D721Med (cell line): ENCODE results near the gene PTGER1.

Source experiments
- DNase-seq: peaks from one replicate; pipeline ENCODE4 v3.0.0; 2011; ENCODE audit warnings: low spot score; ENCODE audit not compliant: insufficient read length
- FAIRE-seq: peaks from 2 replicates; lab custom pipeline; 2011; peaks lifted over from hg19 to GRCh38; lab: Jason Lieb, UNC
- CTCF ChIP-seq: IDR thresholded peaks from 2 replicates; pipeline ENCODE4 v1.5.1; 2012; ENCODE audit warnings: mild to moderate bottlenecking, control low read depth; ENCODE audit not compliant: insufficient read depth; ENCODE audit errors: missing control alignments

The PTGER1 gene

DNA sequence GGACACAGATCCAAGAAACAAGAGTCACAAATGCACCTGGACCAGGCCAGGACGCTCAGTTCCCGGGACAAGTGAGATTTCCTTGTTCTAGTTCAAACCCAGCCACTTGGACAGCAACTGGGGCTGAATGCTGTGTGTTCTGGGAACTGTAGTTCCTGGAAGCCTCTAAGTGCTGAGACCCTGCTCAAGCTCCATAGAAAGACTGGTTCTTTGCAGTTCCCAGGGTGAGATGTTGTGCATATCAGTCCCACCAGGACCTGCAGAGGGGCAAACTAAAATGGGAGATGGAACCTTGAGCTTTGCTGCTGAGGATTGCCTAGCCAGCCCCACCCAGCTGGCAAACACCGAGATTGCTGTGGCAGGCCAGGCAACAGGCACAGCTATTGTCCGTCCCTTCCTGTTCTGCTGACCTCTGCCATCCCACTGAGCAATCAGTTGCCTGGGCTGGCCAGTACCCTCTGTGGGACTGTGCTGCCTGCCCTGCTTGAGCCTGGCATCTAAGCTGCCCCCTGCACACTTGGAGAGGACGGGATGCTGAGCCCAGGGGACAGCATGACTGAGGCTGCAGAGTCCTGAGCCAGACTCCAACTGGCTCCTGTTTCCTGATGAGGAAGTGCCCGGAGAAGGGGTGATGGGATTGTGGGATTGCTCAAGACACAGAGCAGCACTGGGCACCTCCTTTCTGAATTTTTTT is 22.2 kb upstream of the PTGER1 start:
- no peak for DNase-seq
- no peak for TF ChIP-seq CTCF
- FAIRE-seq, result no peak

DNA sequence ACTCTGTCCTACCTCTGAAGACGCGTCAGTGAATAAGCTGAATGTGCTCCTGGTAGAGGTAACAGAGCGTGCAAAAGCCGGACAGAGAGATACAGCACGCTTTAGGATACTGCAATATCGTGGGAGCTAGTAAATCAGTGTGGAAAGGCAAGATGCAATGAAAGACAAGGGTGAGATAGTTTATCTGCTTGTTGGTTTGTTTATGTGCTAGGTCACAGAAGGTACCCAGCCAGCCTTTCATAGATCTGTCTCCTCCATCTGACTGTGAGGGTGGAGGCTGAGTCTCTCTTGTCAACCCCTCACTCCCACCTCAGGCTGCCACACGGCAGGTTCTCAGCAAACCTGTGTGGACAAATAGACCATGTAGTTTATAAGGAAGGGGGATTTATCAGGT is 21.7 kb upstream of the PTGER1 start:
- FAIRE-seq (no peak), DNase-seq (no peak)
- TF ChIP-seq CTCF, result no peak

- no peak for FAIRE-seq
- TF ChIP-seq CTCF, result no peak
- peak; percentile 98 for DNase-seq
Measured at GRCh38 chr19:14496029-14496833, 21.1 kb upstream of the PTGER1 start, which contains the start of gene GIPC1. Gene GIPC1, minus strand, starts transcription at chr19:14496127. Its CDS starts 13,151 bp downstream, at chr19:14482976.

DNA sequence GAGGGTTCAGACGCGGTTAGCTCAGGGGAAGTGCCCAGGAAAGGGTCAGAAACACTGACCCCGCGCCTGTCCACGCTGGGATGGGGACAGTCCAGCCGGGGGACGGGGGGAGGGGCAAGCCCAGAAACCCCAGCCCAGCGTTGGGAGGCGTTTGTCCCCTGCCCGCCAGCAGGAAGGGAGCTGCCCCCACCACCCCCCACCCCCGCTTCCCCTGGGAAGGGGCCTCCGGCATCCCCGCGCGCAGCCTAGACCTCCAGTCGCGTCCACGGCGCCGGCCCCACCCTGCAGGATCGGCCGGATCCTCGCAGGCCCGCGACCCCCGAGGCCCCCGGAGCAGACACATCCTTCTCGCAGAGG is 20.5 kb upstream of the PTGER1 start:
- DNase-seq (no peak), FAIRE-seq (no peak)
- TF ChIP-seq CTCF, result no peak

DNA sequence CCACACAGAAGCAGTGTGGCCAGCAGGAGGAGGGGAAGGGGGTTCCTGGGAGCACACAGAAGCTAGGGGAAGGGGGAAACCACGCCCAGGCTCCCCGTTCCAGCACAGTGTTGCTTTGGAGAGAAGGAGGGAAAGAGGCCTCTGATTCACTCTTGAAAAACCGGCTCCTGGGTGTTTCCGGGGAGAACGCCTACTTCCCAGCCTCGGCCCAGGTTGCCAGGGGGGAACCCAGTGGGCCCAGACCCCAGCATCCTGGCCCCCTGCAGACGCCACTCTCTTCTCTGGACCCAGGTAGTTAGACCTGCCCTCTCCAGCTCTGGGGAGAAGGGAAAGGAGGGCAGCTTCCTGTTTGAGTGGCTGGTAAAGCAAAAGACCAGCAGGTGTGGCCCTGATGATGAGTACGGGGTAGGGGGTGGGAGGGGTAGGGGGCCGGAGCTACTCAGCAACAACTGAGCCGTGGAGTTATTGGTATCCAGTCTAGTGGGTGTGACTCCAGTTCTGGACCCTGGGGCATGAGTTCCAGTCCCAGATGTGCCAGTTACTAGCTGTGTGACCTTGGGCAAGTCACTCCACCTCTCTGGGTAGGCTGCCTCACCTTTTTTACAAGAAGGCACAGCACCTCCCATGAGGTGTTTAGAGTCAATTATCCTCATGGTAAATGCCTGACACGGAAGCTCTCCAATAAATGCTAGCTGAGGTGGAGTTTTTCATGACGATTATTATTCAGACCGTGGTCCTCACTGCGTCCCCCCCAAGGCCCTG is 19.9 kb upstream of the PTGER1 start:
- FAIRE-seq (no peak), DNase-seq (no peak)
- TF ChIP-seq CTCF, result no peak

GRCh38 chr19:14494411-14494810 is 19.3 kb upstream of the PTGER1 start:
- FAIRE-seq (no peak), DNase-seq (no peak)
- no peak for TF ChIP-seq CTCF
